ENCODE measurements around the gene REPIN1. TPM values are rescaled to one million over a fixed set of nuclear protein-coding genes. Genes with fewer than 3 reads are reported as not detected.

REPIN1 gene
- polyA plus RNA-seq, 2 of the 4 experiments (the other 2 are of a cell fraction), result 48.1 to 101 TPM

DNA sequence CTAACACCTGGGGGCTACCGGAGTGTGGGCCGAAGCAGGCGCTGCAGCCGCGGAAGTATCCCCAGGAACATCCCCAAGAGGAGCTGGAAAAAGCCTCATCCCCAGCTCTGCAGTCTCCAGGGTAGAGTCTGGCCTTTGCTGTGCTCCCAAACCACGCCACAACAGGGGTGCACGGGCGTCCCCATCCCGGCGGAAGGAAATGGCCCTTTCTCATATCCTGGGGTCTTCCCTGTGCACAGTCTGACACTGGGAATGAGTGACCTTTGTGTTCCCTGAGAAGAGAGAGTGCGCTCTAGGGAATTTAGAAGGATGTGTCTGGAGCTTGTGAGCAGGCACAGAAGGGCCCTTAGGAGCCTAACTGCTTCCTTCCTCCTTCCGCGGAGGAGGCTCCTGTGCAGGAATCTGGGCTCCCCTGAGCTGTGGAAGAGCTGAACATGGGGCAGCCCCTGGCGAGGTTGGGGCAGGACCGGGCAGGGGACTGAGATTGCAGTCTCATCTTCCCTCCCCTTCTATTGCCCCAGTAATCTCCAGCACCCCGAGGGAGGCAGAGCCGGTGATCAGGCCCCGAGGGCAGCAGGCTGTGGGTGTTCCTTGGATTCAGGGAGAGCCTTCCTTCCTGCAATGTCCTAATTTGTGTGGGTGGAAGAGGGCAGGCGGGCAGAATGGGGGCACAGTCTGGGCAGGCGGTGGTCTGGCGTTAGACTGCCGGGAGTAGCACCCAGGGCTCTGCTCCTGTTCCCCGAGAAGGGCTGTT is 1.3 kb downstream of the REPIN1 start:
- FAIRE-seq (no peak), ATAC-seq (peak in 1 of 2 experiments; percentile 7; a peak in 3 of 6 replicates), DNase-seq (ENCODE audit: low read depth in 1 of 2, low spot score in 1 of 2) (no peak)
- POLR2A ChIA-PET, result interaction anchor here (0.6 to 3.1 kb wide), 5 partner anchors 8 to 598 kb away, joined by 3 to 44 read pairs (median 8); a partner anchor contains a TSS
- H3K4me1 ChIP-seq, result peaks cover 19% of the 10 kb centered on the region; the same call in 2 of the 3 replicates
- CTCF ChIA-PET, result interaction anchor here (1.0 to 6.7 kb wide), 5 partner anchors 8 to 40 kb away, joined by 3 to 44 read pairs (median 6); no protein-coding TSS in a partner anchor
- 46% methylated on average over 21 of the region's 23 CpGs for WGBS (ENCODE audit: missing lambda C conversion rate)
- TF ChIP-seq REST (IDR thresholded peaks at IDR 0.05), result no peak
- no peak for TF ChIP-seq ZSCAN20 (CRISPR knock-in tag; IDR thresholded peaks at IDR 0.05)
- no peak for TF ChIP-seq CBX8 (IDR thresholded peaks at IDR 0.05)
- no peak for TF ChIP-seq CTCF (IDR thresholded peaks at IDR 0.05)
- no peak for TF ChIP-seq GATA3 (IDR thresholded peaks at IDR 0.05; ENCODE audit: borderline replicate concordance)
- TF ChIP-seq BHLHE40 (IDR thresholded peaks at IDR 0.05; ENCODE audit: low read depth, low read length), result no peak
- no peak for TF ChIP-seq TP53 (CRISPR knock-in tag; IDR thresholded peaks at IDR 0.05)
- TF ChIP-seq, protein P1, sequence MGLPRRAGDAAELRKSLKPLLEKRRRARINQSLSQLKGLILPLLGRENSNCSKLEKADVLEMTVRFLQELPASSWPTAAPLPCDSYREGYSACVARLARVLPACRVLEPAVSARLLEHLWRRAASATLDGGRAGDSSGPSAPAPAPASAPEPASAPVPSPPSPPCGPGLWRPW (IDR thresholded peaks at IDR 0.05), result no peak
- TF ChIP-seq RFX5 (IDR thresholded peaks at IDR 0.05), result no peak
- no peak for TF ChIP-seq FOSL2 (IDR thresholded peaks at IDR 0.05)
- no peak for TF ChIP-seq FOSL2 (CRISPR knock-in tag; IDR thresholded peaks at IDR 0.05)
- TF ChIP-seq ELK1 (IDR thresholded peaks at IDR 0.05; ENCODE audit: low read depth, low read length), result no peak
- TF ChIP-seq, protein P2, sequence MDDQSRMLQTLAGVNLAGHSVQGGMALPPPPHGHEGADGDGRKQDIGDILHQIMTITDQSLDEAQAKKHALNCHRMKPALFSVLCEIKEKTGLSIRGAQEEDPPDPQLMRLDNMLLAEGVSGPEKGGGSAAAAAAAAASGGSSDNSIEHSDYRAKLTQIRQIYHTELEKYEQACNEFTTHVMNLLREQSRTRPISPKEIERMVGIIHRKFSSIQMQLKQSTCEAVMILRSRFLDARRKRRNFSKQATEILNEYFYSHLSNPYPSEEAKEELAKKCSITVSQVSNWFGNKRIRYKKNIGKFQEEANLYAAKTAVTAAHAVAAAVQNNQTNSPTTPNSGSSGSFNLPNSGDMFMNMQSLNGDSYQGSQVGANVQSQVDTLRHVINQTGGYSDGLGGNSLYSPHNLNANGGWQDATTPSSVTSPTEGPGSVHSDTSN (IDR thresholded peaks at IDR 0.05), result no peak
- TF ChIP-seq HDAC2 (IDR thresholded peaks at IDR 0.05), result no peak
- no peak for TF ChIP-seq ZFP36 (IDR thresholded peaks at IDR 0.05; ENCODE audit: borderline replicate concordance, partially characterized antibody)
- no peak for TF ChIP-seq HOXB13 (CRISPR knock-in tag; IDR thresholded peaks at IDR 0.05; ENCODE audit: low read depth)
- TF ChIP-seq ESRRA (IDR thresholded peaks at IDR 0.05; ENCODE audit: borderline replicate concordance, low read length), result no peak
- TF ChIP-seq MAX (IDR thresholded peaks at IDR 0.05), result no peak
- peak overlapping the region; percentile 100 for H3K4me2 ChIP-seq
- no peaks in the 10 kb centered on the region for H3K9me3 ChIP-seq
- peak overlapping the region; percentile 96 to 100 for H3K27ac ChIP-seq
- H3K4me3 ChIP-seq, result peak overlapping the region; percentile 96

All from A549 (cell line).